GM12801 (cell line): ENCODE measurements around the gene CSN2.

ENCODE experiments used
- CTCF ChIP-seq: IDR thresholded peaks from one replicate; pipeline ENCODE4 v1.5.1; 2011; ENCODE audit warnings: control low read depth; ENCODE audit not compliant: insufficient read length; ENCODE audit errors: extremely low read depth

Gene CSN2

GRCh38 chr4:69986663-69987062 lies 21.1 kb upstream of the CSN2 start:
- TF ChIP-seq CTCF, result no peak

GRCh38 chr4:69984030-69984443 lies 18.5 kb upstream of the CSN2 start:
- no peak for TF ChIP-seq CTCF

- TF ChIP-seq CTCF, result no peak
Observed at GRCh38 chr4:69977582-69977981, 12.1 kb upstream of the CSN2 start.

GRCh38 chr4:69974631-69975030 lies 9.1 kb upstream of the CSN2 start:
- no peak for TF ChIP-seq CTCF

- TF ChIP-seq CTCF, result no peak
Observed at GRCh38 chr4:69970071-69970470, 4.5 kb upstream of the CSN2 start.

- no peak for TF ChIP-seq CTCF
Observed at GRCh38 chr4:69957209-69957608, 8.3 kb downstream of the CSN2 start.

- no peak for TF ChIP-seq CTCF
Observed at GRCh38 chr4:69951602-69952001, 13.9 kb downstream of the CSN2 start.

- no peak for TF ChIP-seq CTCF
Observed at GRCh38 chr4:69936566-69936965, 29.0 kb downstream of the CSN2 start.
